ENCODE data around the gene DFFB. TPM values are rescaled to one million over a fixed set of nuclear protein-coding genes. Genes with fewer than 3 reads are reported as not detected.

The DFFB gene
- total RNA-seq, 2 experiments from 2014 or later, result 8.8 to 10.2 TPM

Other genes with a start within 250 kb of the DFFB start
- 1 to 10 TPM; 7.1 to 8.3 TPM for gene MEGF6, start 246.0 kb upstream of the DFFB start, total RNA-seq
- gene TPRG1L, start 232.5 kb upstream of the DFFB start, total RNA-seq, result 10 to 100 TPM in 1 of 2 experiments, 1 to 10 TPM in 1; 9.9 to 10.0 TPM
- 10 to 100 TPM; 33.1 to 36.7 TPM for gene WRAP73, start 207.4 kb upstream of the DFFB start, total RNA-seq
- gene TP73, start 205.0 kb upstream of the DFFB start, total RNA-seq, result 1 to 10 TPM; 1.3 to 1.4 TPM
- not detected for gene CCDC27, start 105.0 kb upstream of the DFFB start, total RNA-seq
- gene SMIM1, start 84.7 kb upstream of the DFFB start, total RNA-seq, result not detected
- 10 to 100 TPM; 36.4 to 39.5 TPM for gene LRRC47, start 61.0 kb upstream of the DFFB start, total RNA-seq
- gene CEP104, start 265 bp upstream of the DFFB start, total RNA-seq, result 10 to 100 TPM; 41.2 to 47.0 TPM
- 10 to 100 TPM; 28.5 TPM for gene C1orf174, start 42.8 kb downstream of the DFFB start, total RNA-seq

Data from activated CD8-positive, alpha-beta T cell treated with anti-CD3 and anti-CD28 coated beads, Interleukin-2, amount 10 ng/mL, durations not matched to agents 7 days and 5 days (primary cell).